Effector memory CD8-positive, alpha-beta T cell (primary cell): ENCODE results near the gene SFMBT2.
A peak's percentile ranks its signal among the peaks of the same experiment; 100 is the strongest.
"Not testable (repeated sequence)": the region's sequence is repeated elsewhere in the genome, so short reads cannot be mapped to it uniquely, and the experiment has no call there.

Experiments
- ATAC-seq: fragments of 150-1000 bp; cut with Tn5 transposase; replicated peaks from 2 replicates; pipeline ENCODE4 v1.10.0; 2021; ENCODE audit warnings: mild to moderate bottlenecking, moderate library complexity
- DNase-seq, 3 experiments: peaks; one replicate each; pipeline ENCODE4 v3.0.0; 2021
- H3K27ac Mint-ChIP-seq, 2 donors: one replicate each; pipeline ENCODE4 v1.8.0; 2022; ENCODE audit warnings: mild to moderate bottlenecking in 2 of 2, mixed read lengths in 2 of 2, moderate library complexity in 2 of 2
- H3K27me3 Mint-ChIP-seq, 2 donors: one replicate each; pipeline ENCODE4 v1.8.0; 2022; ENCODE audit warnings: mixed read lengths in 2 of 2
- H3K36me3 Mint-ChIP-seq: one replicate; pipeline ENCODE4 v1.8.0; 2022; ENCODE audit warnings: mild to moderate bottlenecking, moderate library complexity, mixed read lengths; ENCODE audit not compliant: insufficient read depth
- H3K4me1 Mint-ChIP-seq, 2 donors: one replicate each; pipeline ENCODE4 v1.8.0; 2022; ENCODE audit warnings: low read depth in 2 of 2, mixed read lengths in 2 of 2
- H3K4me3 Mint-ChIP-seq, 2 donors: one replicate each; pipeline ENCODE4 v1.8.0; 2022; ENCODE audit warnings: mild to moderate bottlenecking in 2 of 2, mixed read lengths in 2 of 2, moderate library complexity in 2 of 2
- H3K9me3 Mint-ChIP-seq, 2 donors: one replicate each; pipeline ENCODE4 v1.8.0; 2022; ENCODE audit warnings: mixed read lengths in 2 of 2

The SFMBT2 gene

GRCh38 chr10:7234109-7234508, 176.7 kb downstream of the SFMBT2 start:
- Mint-ChIP-seq H3K27me3 (no peaks in the 10 kb centered on the region), H3K4me3 (no peak overlapping the region), H3K9me3 (no peaks in the 10 kb centered on the region), H3K36me3 (peaks cover 3% of the 10 kb centered on the region), H3K4me1 (peaks cover 29 to 45% of the 10 kb centered on the region in 2 donors), H3K27ac (peak overlapping the region; percentile 2 to 67)
- no peak for DNase-seq
- ATAC-seq, result no peak

DNA sequence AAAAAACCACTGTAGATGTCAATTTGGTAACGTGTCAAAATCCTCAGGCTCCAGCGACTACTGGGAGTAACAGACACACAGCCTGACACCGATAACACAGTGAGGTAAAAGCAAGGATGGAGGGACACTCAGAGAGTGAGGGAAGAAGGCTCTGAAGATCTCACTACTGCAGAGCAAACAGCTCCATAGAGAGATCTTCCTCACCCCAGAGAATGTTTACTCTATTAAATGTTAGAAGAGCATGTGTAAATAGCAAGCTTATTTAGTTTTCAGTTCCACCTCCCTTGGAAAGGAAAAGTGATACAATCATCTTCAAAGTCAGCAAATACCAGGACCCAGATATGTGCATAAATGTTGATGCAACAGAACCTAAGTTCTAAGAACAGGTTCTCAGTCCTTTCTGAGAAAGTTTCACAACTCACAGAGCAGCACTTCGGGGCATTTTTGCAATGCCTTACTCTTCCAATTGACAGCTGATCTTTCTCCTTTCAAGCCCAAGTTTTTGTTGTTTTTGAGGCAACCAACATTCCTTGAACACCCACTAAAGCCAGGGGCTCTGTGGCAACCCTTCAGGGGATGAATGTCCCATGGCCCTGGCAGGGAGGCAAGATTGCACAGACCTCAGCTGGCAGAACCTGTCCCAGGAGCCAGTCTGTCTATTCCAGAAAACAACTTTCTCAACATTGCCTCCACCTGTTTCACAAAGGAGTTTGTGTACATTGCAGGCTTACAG, 177.4 kb downstream of the SFMBT2 start:
- no peaks in the 10 kb centered on the region for H3K27me3 Mint-ChIP-seq
- H3K36me3 Mint-ChIP-seq, result peaks cover 3% of the 10 kb centered on the region
- ATAC-seq (no peak), DNase-seq (no peak)
- peak overlapping the region; percentile 2 to 67 for H3K27ac Mint-ChIP-seq
- H3K4me3 Mint-ChIP-seq, result no peak overlapping the region
- peaks cover 29 to 41% of the 10 kb centered on the region in 2 donors for H3K4me1 Mint-ChIP-seq
- no peaks in the 10 kb centered on the region for H3K9me3 Mint-ChIP-seq

DNA sequence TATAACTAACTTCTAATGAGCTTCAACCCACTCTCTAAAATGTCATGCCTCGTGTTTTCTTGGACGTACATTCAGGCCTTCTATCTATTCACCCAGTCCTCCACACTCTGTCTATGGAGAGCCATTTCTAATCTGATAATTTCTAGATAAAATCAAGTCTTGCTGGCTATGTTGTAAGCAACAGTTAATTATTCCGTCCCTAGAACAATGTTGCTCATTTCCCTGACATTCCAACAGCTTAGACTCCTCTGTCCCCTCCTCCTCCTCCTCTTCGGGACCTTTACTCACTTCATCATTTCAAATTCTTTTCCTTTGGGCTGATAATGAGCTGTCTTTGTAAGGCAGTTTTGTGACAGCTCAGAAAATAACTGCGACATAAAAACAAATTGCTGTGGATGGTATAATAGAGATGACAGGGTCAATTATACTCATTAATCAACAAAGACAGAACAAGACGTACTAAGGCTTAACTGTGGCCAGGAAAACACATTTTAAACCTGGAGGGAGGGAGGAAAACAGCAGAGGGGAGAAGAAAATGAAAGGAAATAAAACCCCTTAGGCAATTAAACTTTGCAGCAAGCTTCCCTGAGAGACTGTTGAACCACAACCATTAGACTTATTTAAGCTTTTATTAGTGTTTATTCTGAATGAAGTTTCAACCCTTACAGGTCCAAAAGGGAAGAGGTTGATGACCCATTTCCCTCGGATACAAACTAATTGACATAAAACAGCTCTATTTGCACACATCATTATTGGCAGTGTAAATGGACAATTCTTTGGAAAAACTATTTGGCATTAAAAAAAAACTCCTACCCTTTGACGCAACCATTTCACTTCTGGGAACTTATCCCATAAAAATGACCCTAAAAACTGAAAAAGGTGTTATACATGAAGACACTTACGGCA, 179.1 kb downstream of the SFMBT2 start:
- H3K36me3 Mint-ChIP-seq, result peaks cover 16% of the 10 kb centered on the region
- peaks cover 22 to 29% of the 10 kb centered on the region in 2 donors for H3K4me1 Mint-ChIP-seq
- no peak for DNase-seq
- no peaks in the 10 kb centered on the region for H3K9me3 Mint-ChIP-seq
- peak overlapping the region in 1 of 2 donors; percentile 63 for H3K27ac Mint-ChIP-seq
- H3K4me3 Mint-ChIP-seq, result no peak overlapping the region
- no peaks in the 10 kb centered on the region for H3K27me3 Mint-ChIP-seq
- ATAC-seq, result no peak

- Mint-ChIP-seq H3K36me3 (peaks cover 19% of the 10 kb centered on the region), H3K4me1 (peaks cover 22 to 25% of the 10 kb centered on the region in 2 donors), H3K27me3 (no peaks in the 10 kb centered on the region)
Measured at GRCh38 chr10:7230951-7231350, 179.9 kb downstream of the SFMBT2 start.

GRCh38 chr10:7230036-7230435, 180.8 kb downstream of the SFMBT2 start:
- Mint-ChIP-seq H3K36me3 (peaks cover 24% of the 10 kb centered on the region), H3K4me1 (peaks cover 18 to 19% of the 10 kb centered on the region in 2 donors), H3K27me3 (no peaks in the 10 kb centered on the region), H3K9me3 (no peaks in the 10 kb centered on the region), H3K4me3 (no peak overlapping the region), H3K27ac (no peak overlapping the region)
- no peak for ATAC-seq
- no peak for DNase-seq

More at GRCh38 chr10:7230951-7231350, 179.9 kb downstream of the SFMBT2 start:
- DNase-seq (no peak), ATAC-seq (no peak)
- Mint-ChIP-seq H3K9me3 (no peaks in the 10 kb centered on the region), H3K27ac (peak overlapping the region in 1 of 2 donors; percentile 63), H3K4me3 (no peak overlapping the region)

GRCh38 chr10:7225133-7225532, 185.7 kb downstream of the SFMBT2 start:
- Mint-ChIP-seq H3K27me3 (no peaks in the 10 kb centered on the region), H3K4me3 (no peak overlapping the region), H3K4me1 (peaks cover 0 to 1% of the 10 kb centered on the region in 2 donors), H3K27ac (peak overlapping the region in 1 of 2 donors; percentile 11), H3K36me3 (peaks cover 31% of the 10 kb centered on the region), H3K9me3 (peaks cover 0 to 7% of the 10 kb centered on the region in 2 donors)
- DNase-seq (no peak), ATAC-seq (no peak)

DNA sequence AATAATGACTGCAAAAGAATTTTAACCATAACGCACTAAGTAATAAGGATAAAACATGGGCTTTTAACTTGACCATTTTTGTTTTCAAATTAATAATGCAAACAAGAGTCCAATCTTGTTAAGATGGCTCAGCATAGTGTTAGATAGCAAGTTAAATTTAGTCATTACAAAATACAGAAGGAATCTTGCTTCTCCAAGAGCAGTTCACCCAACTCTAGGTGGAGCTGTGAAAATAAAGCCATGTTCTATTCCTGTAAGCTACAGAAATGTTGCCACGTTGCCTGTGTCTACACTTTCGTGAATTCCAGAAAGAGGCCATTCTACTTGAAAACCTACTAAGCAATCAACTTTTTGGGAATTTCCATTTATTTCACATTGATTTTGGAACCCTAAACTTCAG, 191.9 kb downstream of the SFMBT2 start:
- Mint-ChIP-seq H3K9me3 (peaks cover 0 to under 1% of the 10 kb centered on the region in 2 donors), H3K36me3 (peaks cover 11% of the 10 kb centered on the region), H3K4me3 (no peak overlapping the region), H3K27me3 (no peaks in the 10 kb centered on the region), H3K27ac (no peak overlapping the region), H3K4me1 (peaks cover 0 to 9% of the 10 kb centered on the region in 2 donors)
- DNase-seq, result no peak
- no peak for ATAC-seq

GRCh38 chr10:7212696-7213095, 198.1 kb downstream of the SFMBT2 start:
- peaks cover 0 to 24% of the 10 kb centered on the region in 2 donors for H3K4me1 Mint-ChIP-seq
- not testable (repeated sequence) for H3K27ac Mint-ChIP-seq, H3K27me3 Mint-ChIP-seq

DNA sequence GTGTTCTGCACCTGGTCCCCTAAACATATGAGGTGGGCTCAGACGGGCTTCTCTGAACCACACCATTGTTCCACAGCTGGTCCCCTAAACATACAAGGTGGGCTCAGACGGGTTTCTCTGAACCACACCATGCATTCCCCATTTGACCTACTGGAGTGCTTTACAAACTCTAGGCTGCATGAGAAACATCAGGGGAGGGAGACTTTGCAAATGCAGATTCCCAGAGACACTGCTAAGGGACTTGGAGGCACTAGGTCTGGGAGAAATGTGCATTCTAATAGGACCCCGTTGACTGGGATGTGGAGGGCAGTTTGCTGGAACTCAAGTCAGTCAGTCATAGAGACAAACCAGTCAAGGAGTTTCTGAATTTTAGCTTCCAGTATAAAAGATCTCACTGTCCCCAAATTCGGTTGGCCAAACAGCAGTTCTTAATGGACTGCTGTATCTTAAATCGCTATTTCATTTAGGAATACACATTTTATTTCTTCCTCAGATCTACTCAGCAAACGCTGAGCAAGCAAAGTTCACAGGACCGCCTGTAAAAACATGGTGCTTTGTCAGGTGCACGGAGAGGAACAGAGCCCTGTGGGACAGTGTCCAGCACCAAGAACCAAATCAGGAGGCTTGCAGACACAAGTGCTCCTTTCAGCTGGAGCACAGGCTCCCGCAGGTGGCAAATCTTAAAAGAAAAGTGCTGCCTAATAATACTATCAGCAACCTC, 198.8 kb downstream of the SFMBT2 start:
- peaks cover 0 to 24% of the 10 kb centered on the region in 2 donors for H3K4me1 Mint-ChIP-seq

More at GRCh38 chr10:7212696-7213095, 198.1 kb downstream of the SFMBT2 start:
- ATAC-seq, H3K4me3 Mint-ChIP-seq, DNase-seq, H3K9me3 Mint-ChIP-seq, H3K36me3 Mint-ChIP-seq: not testable (repeated sequence)

GRCh38 chr10:7210516-7210915, 200.3 kb downstream of the SFMBT2 start:
- Mint-ChIP-seq H3K36me3 (peaks cover 15% of the 10 kb centered on the region), H3K27ac (no peak overlapping the region), H3K4me1 (peaks cover 0 to 20% of the 10 kb centered on the region in 2 donors), H3K27me3 (no peaks in the 10 kb centered on the region), H3K9me3 (no peaks in the 10 kb centered on the region), H3K4me3 (no peak overlapping the region)
- ATAC-seq (no peak), DNase-seq (no peak)

More for the DNA sequence above, 198.8 kb downstream of the SFMBT2 start:
- DNase-seq (no peak), ATAC-seq (no peak)
- no peak overlapping the region for H3K4me3 Mint-ChIP-seq
- no peaks in the 10 kb centered on the region for H3K9me3 Mint-ChIP-seq
- H3K27me3 Mint-ChIP-seq, result no peaks in the 10 kb centered on the region
- no peak overlapping the region for H3K27ac Mint-ChIP-seq
- H3K36me3 Mint-ChIP-seq, result peaks cover 9% of the 10 kb centered on the region

DNA sequence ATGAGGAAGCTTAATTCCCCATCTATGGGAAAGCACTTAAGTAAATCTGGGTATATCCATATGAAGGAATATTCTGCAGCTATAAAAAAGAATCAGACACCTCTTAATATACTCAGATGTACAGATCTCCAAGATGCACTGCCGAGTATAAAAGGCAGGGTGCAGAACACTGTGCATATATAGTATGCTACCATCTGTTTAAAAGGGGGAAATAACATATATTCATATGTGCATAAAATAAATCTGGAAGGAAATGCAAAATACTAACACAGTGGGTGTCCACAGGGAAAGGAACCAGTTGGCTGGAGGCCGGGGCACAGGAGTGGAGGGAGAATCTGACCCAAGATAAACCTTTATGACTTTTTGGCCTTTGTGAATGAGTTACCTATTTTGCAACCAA, 201.4 kb downstream of the SFMBT2 start:
- Mint-ChIP-seq H3K27me3 (no peaks in the 10 kb centered on the region), H3K4me3 (no peak overlapping the region), H3K4me1 (peaks cover 0 to 20% of the 10 kb centered on the region in 2 donors), H3K27ac (no peak overlapping the region), H3K36me3 (peaks cover 19% of the 10 kb centered on the region), H3K9me3 (no peaks in the 10 kb centered on the region)
- ATAC-seq (no peak), DNase-seq (no peak)

DNA sequence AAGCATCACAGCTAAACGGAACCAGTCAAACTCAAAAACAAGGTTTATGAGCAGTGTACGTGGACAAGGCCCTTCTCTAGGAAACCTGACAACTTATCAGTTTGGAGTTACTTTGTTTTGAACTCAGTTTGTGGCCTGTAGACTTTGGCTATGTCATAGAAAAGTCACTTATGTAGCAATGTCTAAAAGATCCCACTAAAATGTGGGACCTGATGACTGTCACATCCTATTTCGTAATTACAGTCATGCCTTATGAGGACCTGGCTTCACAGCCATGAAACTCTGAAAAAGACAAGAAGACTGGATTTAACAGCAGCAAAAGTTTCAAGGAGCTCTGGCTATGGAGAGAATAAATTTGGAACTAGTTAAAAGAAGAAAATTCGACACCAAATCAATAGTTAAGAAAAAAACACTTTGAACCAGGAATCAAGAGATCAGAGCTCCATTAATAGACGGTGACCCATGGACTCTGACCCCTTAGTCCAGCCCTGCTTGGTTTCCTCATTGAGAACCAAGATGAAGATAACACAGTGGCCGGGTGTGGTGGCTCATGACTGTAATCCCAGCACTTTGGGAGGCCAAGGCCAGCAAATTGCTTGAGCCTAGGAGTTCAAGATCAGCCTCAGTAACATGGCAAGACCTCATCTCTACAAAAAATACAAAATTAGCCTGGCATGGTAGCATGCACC, 204.3 kb downstream of the SFMBT2 start:
- Mint-ChIP-seq H3K27me3 (no peaks in the 10 kb centered on the region), H3K4me1 (peaks cover 0 to 12% of the 10 kb centered on the region in 2 donors), H3K27ac (peak overlapping the region in 1 of 2 donors; percentile 39), H3K4me3 (no peak overlapping the region), H3K9me3 (no peaks in the 10 kb centered on the region), H3K36me3 (peaks cover 31% of the 10 kb centered on the region)
- ATAC-seq (no peak), DNase-seq (no peak)

DNA sequence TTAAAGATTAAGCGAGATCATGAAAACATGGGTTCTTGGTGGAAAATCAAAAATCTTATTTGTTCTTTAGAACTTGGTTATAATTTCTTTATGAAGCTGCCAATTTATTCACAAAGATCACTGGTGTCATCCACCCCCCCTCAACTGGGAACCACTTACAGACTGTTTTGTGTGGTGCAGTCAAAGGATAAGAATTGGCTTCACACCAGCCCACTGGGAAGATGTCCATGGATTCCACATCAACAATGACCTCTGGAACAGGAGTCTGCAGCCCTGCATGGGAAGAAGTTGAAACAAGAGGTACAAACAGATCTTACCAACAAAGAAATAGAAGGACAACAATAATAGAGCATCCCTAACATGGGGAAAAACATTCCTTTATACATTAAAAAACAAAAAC, 205.2 kb downstream of the SFMBT2 start:
- ATAC-seq (no peak), DNase-seq (no peak)
- no peaks in the 10 kb centered on the region for H3K9me3 Mint-ChIP-seq
- H3K4me1 Mint-ChIP-seq, result peaks cover 0 to 12% of the 10 kb centered on the region in 2 donors
- no peaks in the 10 kb centered on the region for H3K27me3 Mint-ChIP-seq
- H3K27ac Mint-ChIP-seq, result peak overlapping the region in 1 of 2 donors; percentile 39
- H3K36me3 Mint-ChIP-seq, result peaks cover 33% of the 10 kb centered on the region
- no peak overlapping the region for H3K4me3 Mint-ChIP-seq
